GM12873 (cell line): ENCODE results near the gene RAB31.

Source experiments
- TF ChIP-seq, protein P1 (sequence below): IDR thresholded peaks from 2 replicates; pipeline ENCODE4 v1.5.1; 2012; ENCODE audit warnings: low read depth, mild to moderate bottlenecking, moderate library complexity, low read length, control low read depth; ENCODE audit not compliant: insufficient read depth; ENCODE audit errors: missing control alignments

RAB31 gene

DNA sequence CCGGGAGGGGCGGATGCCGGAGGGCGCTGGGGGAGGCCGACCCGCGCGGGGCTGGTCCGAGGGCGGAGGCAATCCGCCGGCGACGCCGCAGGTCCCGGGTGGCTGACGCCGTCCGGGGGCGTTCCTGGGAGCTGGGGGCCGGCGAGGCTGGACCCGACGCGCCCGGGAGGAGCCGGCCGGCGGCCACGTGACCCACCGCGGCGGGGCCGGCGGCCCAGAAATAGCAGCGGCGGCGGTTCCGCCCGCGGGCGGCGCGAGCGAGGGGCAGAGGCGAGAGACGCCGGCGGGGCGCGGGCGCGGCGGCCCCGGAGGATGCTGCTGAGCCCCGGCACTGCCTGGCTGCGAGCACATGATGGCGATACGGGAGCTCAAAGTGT is at the start of gene RAB31:
Gene RAB31, plus strand, starts transcription at position 245 of the 377 bp plus-strand sequence. Its CDS starts 105 bp downstream, at position 350.
- TF ChIP-seq, protein P1, sequence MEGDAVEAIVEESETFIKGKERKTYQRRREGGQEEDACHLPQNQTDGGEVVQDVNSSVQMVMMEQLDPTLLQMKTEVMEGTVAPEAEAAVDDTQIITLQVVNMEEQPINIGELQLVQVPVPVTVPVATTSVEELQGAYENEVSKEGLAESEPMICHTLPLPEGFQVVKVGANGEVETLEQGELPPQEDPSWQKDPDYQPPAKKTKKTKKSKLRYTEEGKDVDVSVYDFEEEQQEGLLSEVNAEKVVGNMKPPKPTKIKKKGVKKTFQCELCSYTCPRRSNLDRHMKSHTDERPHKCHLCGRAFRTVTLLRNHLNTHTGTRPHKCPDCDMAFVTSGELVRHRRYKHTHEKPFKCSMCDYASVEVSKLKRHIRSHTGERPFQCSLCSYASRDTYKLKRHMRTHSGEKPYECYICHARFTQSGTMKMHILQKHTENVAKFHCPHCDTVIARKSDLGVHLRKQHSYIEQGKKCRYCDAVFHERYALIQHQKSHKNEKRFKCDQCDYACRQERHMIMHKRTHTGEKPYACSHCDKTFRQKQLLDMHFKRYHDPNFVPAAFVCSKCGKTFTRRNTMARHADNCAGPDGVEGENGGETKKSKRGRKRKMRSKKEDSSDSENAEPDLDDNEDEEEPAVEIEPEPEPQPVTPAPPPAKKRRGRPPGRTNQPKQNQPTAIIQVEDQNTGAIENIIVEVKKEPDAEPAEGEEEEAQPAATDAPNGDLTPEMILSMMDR = no peak

GRCh38 chr18:9659499-9660375 is 48.4 kb upstream of the RAB31 start:
- TF ChIP-seq, protein P1 = no peak

DNA sequence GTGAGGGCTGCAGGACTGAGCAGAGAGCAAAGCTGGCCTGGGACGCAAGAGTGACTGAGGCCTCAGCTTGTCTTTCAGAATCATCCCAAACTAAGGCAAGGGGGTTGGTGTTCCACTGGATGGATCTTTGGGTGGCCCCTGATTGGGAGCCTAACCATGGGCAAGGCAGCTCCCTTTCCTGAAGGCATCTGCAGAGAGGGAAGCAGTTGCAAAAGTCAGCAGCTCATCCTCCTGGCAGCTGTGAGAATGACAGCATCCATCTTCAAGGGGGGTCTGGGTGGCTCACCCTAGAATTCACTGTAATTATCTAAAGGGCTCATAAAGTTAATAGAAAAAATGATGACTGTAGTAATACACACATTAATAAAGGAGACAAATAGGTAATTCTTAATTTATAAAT is 46.5 kb upstream of the RAB31 start:
- TF ChIP-seq, protein P1 = peak; percentile 23

DNA sequence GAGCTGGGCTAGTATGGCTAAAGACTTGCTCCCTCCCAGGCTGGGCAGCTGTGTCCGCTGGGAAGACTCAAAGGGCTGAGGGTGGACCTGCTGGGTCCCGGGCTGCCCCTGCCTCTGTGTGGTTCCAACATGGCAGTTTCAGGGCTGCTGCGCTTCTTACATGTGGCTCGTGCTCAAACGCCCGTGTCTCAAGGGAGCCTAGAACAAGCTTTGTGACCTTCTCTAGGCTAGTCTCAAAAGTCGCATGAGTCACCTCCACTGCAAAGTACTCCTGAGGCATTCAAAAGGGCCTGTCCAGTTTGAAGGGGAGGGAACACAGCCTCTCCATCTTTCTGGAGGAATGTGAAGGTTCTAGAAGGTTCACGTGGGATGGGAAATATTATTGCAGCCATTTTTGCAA is 44.7 kb upstream of the RAB31 start:
- TF ChIP-seq, protein P1 = no peak

DNA sequence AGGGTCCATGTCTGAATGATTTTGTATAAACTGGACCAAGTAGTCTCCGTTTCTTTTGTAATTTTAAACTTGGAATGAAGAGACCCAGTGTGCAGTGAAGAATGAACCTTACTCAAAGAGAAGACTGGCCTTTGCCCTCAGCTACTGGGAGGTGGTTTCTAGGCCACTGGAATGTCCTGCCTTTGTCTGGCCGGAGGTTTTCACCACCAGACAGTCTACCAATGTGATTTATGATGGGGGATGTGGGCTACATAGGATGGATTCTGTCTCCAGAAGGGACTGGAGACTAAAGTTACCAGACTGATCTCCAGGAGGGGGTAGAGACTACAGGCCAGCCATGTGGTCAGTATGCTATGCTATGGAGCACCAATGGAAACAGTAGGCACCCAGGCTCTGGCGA is 42.8 kb upstream of the RAB31 start:
- TF ChIP-seq, protein P1 = no peak

DNA sequence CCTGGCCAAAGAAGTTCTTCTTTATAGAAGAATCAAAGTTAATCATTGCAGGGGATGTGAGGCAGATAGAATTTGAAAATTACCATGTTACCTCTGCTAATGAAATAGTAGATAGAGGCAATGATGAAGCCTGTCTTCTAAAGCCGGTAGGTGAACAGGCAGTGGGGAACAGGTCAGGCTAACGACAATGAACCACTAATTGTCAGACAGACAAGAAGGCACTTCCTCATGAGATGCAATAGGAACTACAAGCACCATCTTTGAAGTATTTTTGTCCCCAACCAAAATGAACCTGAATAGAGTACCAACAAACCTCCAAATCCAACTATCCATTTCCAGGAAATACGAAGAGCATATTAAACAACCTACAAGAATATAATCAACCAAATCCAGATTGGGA is 41.6 kb upstream of the RAB31 start:
- TF ChIP-seq, protein P1 = no peak

DNA sequence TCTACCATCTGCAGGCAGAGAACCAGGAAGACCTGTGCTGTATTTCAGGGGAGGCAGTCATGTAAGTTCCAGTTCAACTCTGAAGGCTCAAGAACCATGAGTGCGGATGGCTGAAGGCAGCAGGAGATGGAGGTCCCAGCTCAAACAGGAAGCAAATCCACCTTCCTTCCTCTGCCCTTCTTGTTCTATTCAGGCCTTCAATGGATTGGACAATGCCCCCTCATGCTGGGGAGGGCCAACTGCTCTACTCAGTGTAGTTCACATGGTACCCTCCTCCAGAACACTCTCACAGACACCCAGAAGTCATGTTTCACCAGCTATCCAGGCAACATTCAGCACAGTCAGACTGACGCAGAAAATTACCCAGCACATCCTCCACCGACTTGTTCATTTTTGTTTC is 39.1 kb upstream of the RAB31 start:
- TF ChIP-seq, protein P1 = no peak
